CD4-positive, alpha-beta memory T cell (primary cell): ENCODE measurements around the gene KIAA1586. TPM values are rescaled to one million over a fixed set of nuclear protein-coding genes. Genes with fewer than 3 reads are reported as not detected.
"Not testable (repeated sequence)": the region's sequence is repeated elsewhere in the genome, so short reads cannot be mapped to it uniquely, and the experiment has no call there.

Experiments used
- CTCF ChIA-PET: fragments of 350-600 bp; sonication (Branson Sonifier 250); formaldehyde crosslinking; loops from one replicate; lab custom pipeline; 2021; ENCODE audit warnings: inconsistent platforms; ENCODE audit not compliant: partially characterized antibody; lab: Charles Lee
- POLR2A ChIA-PET: fragments of 350-600 bp; sonication (Branson Sonifier 250); formaldehyde crosslinking; loops from one replicate; lab custom pipeline; 2021; ENCODE audit not compliant: partially characterized antibody; lab: Charles Lee
- DNase-seq, 5 donors: peaks; one replicate each; pipeline versions ENCODE4 v3.0.0 to v3.0.0-alpha.2; 2020 to 2022; ENCODE audit warnings: mixed read lengths in 1 of 5
- H3K27ac ChIP-seq: one replicate; pipeline ENCODE4 v1.7.0; 2013; ENCODE audit warnings: low read depth, low read length
- H3K27me3 ChIP-seq: 2 replicates; pipeline ENCODE4 v1.7.0; 2013; ENCODE audit warnings: mild to moderate bottlenecking, low read length, moderate library complexity; ENCODE audit not compliant: insufficient read depth
- H3K36me3 ChIP-seq: 2 replicates; pipeline ENCODE4 v1.7.0; 2013; ENCODE audit warnings: mild to moderate bottlenecking, low read length, moderate library complexity; ENCODE audit not compliant: insufficient read depth
- H3K4me1 ChIP-seq: 2 replicates; pipeline ENCODE4 v1.7.0; 2013; ENCODE audit warnings: mild to moderate bottlenecking, low read length, moderate library complexity; ENCODE audit not compliant: insufficient read depth
- H3K4me3 ChIP-seq, 2 donors: one replicate each; pipeline ENCODE4 v1.7.0; 2013; ENCODE audit warnings: low read length in 2 of 2, mild to moderate bottlenecking in 1 of 2
- H3K9me3 ChIP-seq, 2 donors: one replicate each; pipeline ENCODE4 v1.7.0; 2013; ENCODE audit warnings: low read length in 2 of 2, control low read depth in 1 of 2; ENCODE audit not compliant: control insufficient read depth in 1 of 2
- H3K27ac Mint-ChIP-seq, 7 donors: one replicate each; pipeline ENCODE4 v1.8.0; 2020 to 2021; ENCODE audit warnings: mixed read lengths in 7 of 7, mild to moderate bottlenecking in 6 of 7, inconsistent platforms in 3 of 7, moderate library complexity in 3 of 7
- H3K27me3 Mint-ChIP-seq, 2 donors: one replicate each; pipeline ENCODE4 v1.8.0; 2020 to 2021; ENCODE audit warnings: mixed read lengths in 2 of 2
- H3K36me3 Mint-ChIP-seq, 2 donors: one replicate each; pipeline ENCODE4 v1.8.0; 2020 to 2021; ENCODE audit warnings: mixed read lengths in 2 of 2, inconsistent platforms in 1 of 2, mild to moderate bottlenecking in 1 of 2
- H3K4me1 Mint-ChIP-seq, 4 donors: one replicate each; pipeline ENCODE4 v1.8.0; 2020 to 2021; ENCODE audit warnings: mixed read lengths in 4 of 4, mild to moderate bottlenecking in 1 of 4
- H3K4me3 Mint-ChIP-seq, 8 donors: one replicate each; pipeline ENCODE4 v1.8.0; 2020 to 2021; ENCODE audit warnings: mixed read lengths in 8 of 8, mild to moderate bottlenecking in 7 of 8, moderate library complexity in 6 of 8, inconsistent platforms in 3 of 8
- H3K9me3 Mint-ChIP-seq, 8 donors: one replicate each; pipeline ENCODE4 v1.8.0; 2020 to 2021; ENCODE audit warnings: mixed read lengths in 8 of 8, mild to moderate bottlenecking in 5 of 8, inconsistent platforms in 3 of 8, moderate library complexity in 1 of 8
- intact Hi-C: fragments of 100-400 bp; cut with micrococcal nuclease; formaldehyde crosslinking; loops from one replicate; pipeline ENCODE4 v1.15.1; 2023
- polyA plus RNA-seq, 2 donors: library from polyadenylated mRNA; unstranded; fragments of 300-500 nt; fragmentation: Illumina TruSeq; gene quantifications; one replicate each; pipeline ENCODE4 v1.2.3, GENCODE V29; 2021
- total RNA-seq, 2 experiments: library from RNA; stranded (reverse); gene quantifications; one replicate each; pipeline ENCODE4 v1.2.3, GENCODE V29; 2021

KIAA1586 gene
- total and polyA plus RNA-seq, 4 experiments from 2014 or later, result 4.9 to 20.7 (median 15.4) TPM

GRCh38 chr6:57090458-57091067 lies 44.1 kb downstream of the KIAA1586 start:
- POLR2A ChIA-PET, H3K27me3 Mint-ChIP-seq, H3K9me3 ChIP-seq, H3K9me3 Mint-ChIP-seq, DNase-seq, H3K36me3 ChIP-seq, H3K27ac Mint-ChIP-seq, H3K27me3 ChIP-seq, CTCF ChIA-PET: not testable (repeated sequence)
- Histone ChIP-seq H3K4me3 (peak overlapping the region in 1 of 2 donors; percentile 60), H3K27ac (peak overlapping the region; percentile 60), H3K4me1 (peaks cover 37% of the 10 kb centered on the region)
- peak overlapping the region in 3 of 8 donors; percentile 85 to 91 (median 90) for H3K4me3 Mint-ChIP-seq
- H3K36me3 Mint-ChIP-seq, result peaks cover 13 to 26% of the 10 kb centered on the region in 2 donors
- intact Hi-C loops, result loop anchor here (1.0 to 5.0 kb wide), 2 partner anchors 82 to 872 kb away; partner anchors contain the start of gene BAG2
- H3K4me1 Mint-ChIP-seq, result peaks cover 25 to 41% (median 32%) of the 10 kb centered on the region in 4 donors

DNA sequence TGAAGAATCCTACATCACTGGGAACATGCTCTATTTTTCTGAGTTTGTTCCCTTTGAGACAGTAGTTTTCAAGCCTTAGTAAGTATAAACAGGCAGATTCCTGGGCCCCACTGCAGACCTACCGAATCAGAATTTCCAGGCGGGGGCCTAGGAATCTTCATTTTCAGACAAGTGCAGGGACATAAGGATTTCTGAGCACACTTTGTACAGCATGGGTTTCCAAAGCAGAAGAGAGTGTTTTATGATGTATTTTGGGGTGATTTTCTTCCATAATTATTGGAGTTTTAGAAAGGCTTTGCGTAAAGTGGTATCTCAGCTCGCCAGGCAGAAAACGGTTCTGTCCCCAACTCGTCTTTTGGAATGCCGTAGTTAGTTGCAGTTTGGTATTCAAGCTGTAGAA lies 44.9 kb downstream of the KIAA1586 start:
- Mint-ChIP-seq H3K27ac (peak overlapping the region in 6 of 7 donors; percentile 35 to 91 (median 62)), H3K4me1 (peaks cover 27 to 44% (median 35%) of the 10 kb centered on the region in 4 donors), H3K36me3 (peaks cover 13 to 27% of the 10 kb centered on the region in 2 donors), H3K4me3 (peak overlapping the region; percentile 39 to 84 (median 70))
- DNase-seq, H3K9me3 ChIP-seq, H3K4me3 ChIP-seq, POLR2A ChIA-PET, H3K9me3 Mint-ChIP-seq, CTCF ChIA-PET, H3K27me3 Mint-ChIP-seq, H3K27me3 ChIP-seq, H3K36me3 ChIP-seq: not testable (repeated sequence)
- intact Hi-C loops, result loop anchor here (5.0 kb wide), 1 partner anchor 871 kb away; no protein-coding TSS in a partner anchor
- Histone ChIP-seq H3K4me1 (peaks cover 37% of the 10 kb centered on the region), H3K27ac (peak overlapping the region; percentile 15)

DNA sequence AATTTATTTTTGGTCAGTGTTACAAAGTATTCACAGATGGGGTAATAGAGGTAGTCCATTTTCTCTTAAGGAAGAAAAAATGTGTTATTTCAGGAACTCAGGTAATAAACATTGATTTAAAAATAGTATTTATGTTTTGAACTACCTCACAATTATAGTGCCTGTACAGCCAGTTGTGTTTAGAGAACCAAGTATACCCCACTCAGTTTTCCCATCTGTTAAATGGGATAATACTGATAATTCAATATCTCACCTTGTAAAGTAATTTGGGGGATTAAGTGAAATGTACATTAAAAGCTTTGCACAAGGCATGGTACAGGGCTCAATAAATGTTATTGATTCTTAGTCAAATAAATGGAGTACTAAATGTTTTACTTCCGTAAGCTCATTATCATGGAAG lies 48.2 kb downstream of the KIAA1586 start:
- no peak overlapping the region for H3K4me3 Mint-ChIP-seq
- Histone ChIP-seq H3K4me3 (no peak overlapping the region), H3K4me1 (peaks cover 42% of the 10 kb centered on the region), H3K27me3 (no peaks in the 10 kb centered on the region), H3K27ac (no peak overlapping the region), H3K36me3 (peaks cover 8% of the 10 kb centered on the region), H3K9me3 (no peaks in the 10 kb centered on the region)
- H3K36me3 Mint-ChIP-seq, result peaks cover 32 to 47% of the 10 kb centered on the region in 2 donors
- H3K9me3 Mint-ChIP-seq, result no peaks in the 10 kb centered on the region
- no peaks in the 10 kb centered on the region for H3K27me3 Mint-ChIP-seq
- peaks cover 41 to 63% (median 46%) of the 10 kb centered on the region in 4 donors for H3K4me1 Mint-ChIP-seq
- H3K27ac Mint-ChIP-seq, result no peak overlapping the region
- intact Hi-C loops, result loop anchor here (5.0 kb wide), 1 partner anchor 868 kb away; no protein-coding TSS in a partner anchor
- no peak for DNase-seq
- ChIA-PET POLR2A (interaction anchor here (1.1 kb wide), 1 partner anchor 25 kb away, joined by 3 read pairs; no protein-coding TSS in a partner anchor), CTCF (interaction anchor here (1.0 to 1.1 kb wide), 2 partner anchors 192 to 221 kb away, joined by 3 to 4 read pairs; no protein-coding TSS in a partner anchor)

DNA sequence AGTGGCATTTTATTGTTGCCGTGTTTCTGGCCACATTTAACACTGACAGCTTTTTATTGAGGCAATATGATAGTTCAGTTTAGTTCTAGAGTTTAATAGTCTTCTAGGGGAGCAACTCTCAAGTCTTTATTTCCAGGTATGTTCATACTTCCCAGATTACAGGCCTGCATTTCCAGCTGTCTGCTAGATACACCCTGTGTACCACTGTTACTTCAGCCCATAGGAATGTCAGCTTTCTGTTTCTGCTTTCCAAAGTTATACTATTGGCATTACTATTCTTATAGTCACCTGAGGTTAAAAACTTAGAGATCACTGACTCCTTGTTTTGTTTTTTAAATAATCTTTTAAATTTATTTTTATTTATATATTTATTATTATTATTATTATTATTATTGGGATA lies 51.1 kb downstream of the KIAA1586 start:
- no peak for DNase-seq
- no peak overlapping the region for H3K4me3 Mint-ChIP-seq
- CTCF ChIA-PET, result interaction anchor here (1.5 to 2.0 kb wide), 2 partner anchors 8 to 51 kb away, joined by 4 to 5 read pairs; partner anchors contain the start of gene KIAA1586
- Histone ChIP-seq H3K9me3 (no peaks in the 10 kb centered on the region), H3K27me3 (no peaks in the 10 kb centered on the region), H3K27ac (no peak overlapping the region), H3K4me3 (no peak overlapping the region), H3K36me3 (peaks cover 35% of the 10 kb centered on the region), H3K4me1 (peaks cover 28% of the 10 kb centered on the region)
- POLR2A ChIA-PET, result no interaction called here
- peaks cover 52 to 60% of the 10 kb centered on the region in 2 donors for H3K36me3 Mint-ChIP-seq
- no peak overlapping the region for H3K27ac Mint-ChIP-seq
- peaks cover 29 to 45% (median 40%) of the 10 kb centered on the region in 4 donors for H3K4me1 Mint-ChIP-seq
- H3K27me3 Mint-ChIP-seq, result no peaks in the 10 kb centered on the region
- H3K9me3 Mint-ChIP-seq, result no peaks in the 10 kb centered on the region
- intact Hi-C loops, result no loop called here

GRCh38 chr6:57102976-57103375 lies 56.5 kb downstream of the KIAA1586 start:
- Histone ChIP-seq H3K4me1 (peaks cover 8% of the 10 kb centered on the region), H3K36me3 (peaks cover 46% of the 10 kb centered on the region), H3K4me3 (no peak overlapping the region), H3K27ac (no peak overlapping the region), H3K9me3 (no peaks in the 10 kb centered on the region), H3K27me3 (no peaks in the 10 kb centered on the region)
- H3K9me3 Mint-ChIP-seq, result no peaks in the 10 kb centered on the region
- H3K4me1 Mint-ChIP-seq, result peaks cover 26 to 49% (median 37%) of the 10 kb centered on the region in 4 donors
- intact Hi-C loops, result no loop called here
- H3K27me3 Mint-ChIP-seq, result no peaks in the 10 kb centered on the region
- ChIA-PET CTCF (interaction anchor here (1.0 to 1.2 kb wide), 3 partner anchors 9 to 214 kb away, joined by 3 to 4 read pairs (median 4); no protein-coding TSS in a partner anchor), POLR2A (no interaction called here)
- no peak overlapping the region for H3K4me3 Mint-ChIP-seq
- H3K36me3 Mint-ChIP-seq, result peaks cover 72 to 81% of the 10 kb centered on the region in 2 donors
- no peak overlapping the region for H3K27ac Mint-ChIP-seq
- DNase-seq, result no peak

GRCh38 chr6:57104336-57104735 lies 57.8 kb downstream of the KIAA1586 start:
- Histone ChIP-seq H3K9me3 (no peaks in the 10 kb centered on the region), H3K4me1 (peaks cover 8% of the 10 kb centered on the region), H3K36me3 (peaks cover 42% of the 10 kb centered on the region), H3K27ac (no peak overlapping the region), H3K27me3 (no peaks in the 10 kb centered on the region), H3K4me3 (no peak overlapping the region)
- no peak for DNase-seq
- Mint-ChIP-seq H3K4me1 (peaks cover 27 to 56% (median 39%) of the 10 kb centered on the region in 4 donors), H3K27me3 (no peaks in the 10 kb centered on the region), H3K36me3 (peaks cover 66 to 79% of the 10 kb centered on the region in 2 donors), H3K4me3 (no peak overlapping the region), H3K27ac (no peak overlapping the region), H3K9me3 (no peaks in the 10 kb centered on the region)
- intact Hi-C loops, result no loop called here
- CTCF ChIA-PET, result interaction anchor here (1.0 to 1.1 kb wide), 2 partner anchors 8 to 9 kb away, joined by 3 to 4 read pairs; no protein-coding TSS in a partner anchor
- POLR2A ChIA-PET, result no interaction called here
